NCI-H524 treated with DMSO at 0.1 percent for 48 hours (cell line): Measurements from ENCODE around the gene GPC1.

ENCODE experiments used
- DNase-seq: peaks from one replicate; lab custom pipeline; 2025; lab: John Stamatoyannopoulos, UW

Gene GPC1

GRCh38 chr2:240397924-240398645 is 37.4 kb upstream of the GPC1 start:
- DNase-seq: no peak

GRCh38 chr2:240398661-240399267 is 36.7 kb upstream of the GPC1 start:
- DNase-seq: no peak

GRCh38 chr2:240399419-240400324 is 35.8 kb upstream of the GPC1 start:
- no peak for DNase-seq

- no peak for DNase-seq
Measured at GRCh38 chr2:240400371-240401161, 34.9 kb upstream of the GPC1 start.

- DNase-seq: no peak
Measured at GRCh38 chr2:240401308-240401707, 34.2 kb upstream of the GPC1 start.

- no peak for DNase-seq
Measured at GRCh38 chr2:240401781-240402551, 33.5 kb upstream of the GPC1 start.

GRCh38 chr2:240402566-240403272 is 32.7 kb upstream of the GPC1 start:
- no peak for DNase-seq

- DNase-seq: no peak
Measured at GRCh38 chr2:240403396-240404104, 31.9 kb upstream of the GPC1 start.

- DNase-seq: no peak
Measured at GRCh38 chr2:240404174-240404852, 31.1 kb upstream of the GPC1 start.

GRCh38 chr2:240405133-240405532 is 30.3 kb upstream of the GPC1 start:
- no peak for DNase-seq

- no peak for DNase-seq
Measured at GRCh38 chr2:240405684-240406313, 29.7 kb upstream of the GPC1 start.

GRCh38 chr2:240407090-240407489 is 28.4 kb upstream of the GPC1 start:
- DNase-seq: no peak

GRCh38 chr2:240410004-240410403 is 25.5 kb upstream of the GPC1 start:
- DNase-seq: no peak

GRCh38 chr2:240410808-240411207 is 24.7 kb upstream of the GPC1 start:
- no peak for DNase-seq

- no peak for DNase-seq
Measured at GRCh38 chr2:240411261-240412160, 24.0 kb upstream of the GPC1 start.

GRCh38 chr2:240412211-240412861 is 23.1 kb upstream of the GPC1 start:
- DNase-seq: no peak
